ENCODE data around the gene C17orf78. TPM values are rescaled to one million over a fixed set of nuclear protein-coding genes. Genes with fewer than 3 reads are reported as not detected.

C17orf78 gene
- total and polyA plus RNA-seq, 2 of the 8 experiments (the other 6 are each of a cell fraction or from before 2014, with no cell fraction given), result not detected

- TF ChIP-seq EZH2 (IDR thresholded peaks at IDR 0.05; ENCODE audit: low read depth, low read length, severe bottlenecking), result no peak
- TF ChIP-seq KDM1A (IDR thresholded peaks at IDR 0.05; ENCODE audit: borderline replicate concordance, low read length), result no peak
- TF ChIP-seq KDM4A (IDR thresholded peaks at IDR 0.05; ENCODE audit: low read depth, low read length, severe bottlenecking), result no peak
These were observed 36.5 kb upstream of the C17orf78 start (continued) for GRCh38 chr17:37339321-37339720.

Data from H1 (cell line).